Urinary bladder (tissue), 4 donors: ENCODE measurements around the gene GRAMD4. TPM values are rescaled to one million over a fixed set of nuclear protein-coding genes. Genes with fewer than 3 reads are reported as not detected.
"Not testable (repeated sequence)": the region's sequence is repeated elsewhere in the genome, so short reads cannot be mapped to it uniquely, and the experiment has no call there.

Source experiments
- DNase-seq: peaks from one replicate; pipeline ENCODE4 v3.0.0-alpha.2; 2015; ENCODE audit errors: extremely low spot score
- H3K27ac ChIP-seq: one replicate; pipeline ENCODE4 v1.5.1; 2013; ENCODE audit warnings: low read depth, mild to moderate bottlenecking, moderate library complexity
- H3K36me3 ChIP-seq: one replicate; pipeline ENCODE4 v1.6.1; 2013; ENCODE audit warnings: mild to moderate bottlenecking, moderate library complexity; ENCODE audit not compliant: insufficient read depth
- H3K4me1 ChIP-seq: one replicate; pipeline ENCODE4 v1.6.1; 2013; ENCODE audit warnings: mild to moderate bottlenecking, moderate library complexity; ENCODE audit not compliant: insufficient read depth
- H3K4me3 ChIP-seq: one replicate; pipeline ENCODE4 v1.5.1; 2013; ENCODE audit warnings: low read depth, low read length
- WGBS: extraction: QIAGEN DNeasy Blood & Tissue Kit; methylation state at CpG from one replicate; pipeline ENCODE4 v1.1.7; 2013; 5-methylcytosine and 5-hydroxymethylcytosine counted together
- polyA plus RNA-seq: library from polyadenylated mRNA; stranded (reverse); fragments of 200-250 nt; gene quantifications from one replicate; pipeline ENCODE4 v1.2.3, GENCODE V29; 2013
- total RNA-seq: library from RNA; depleted of rRNA; stranded (reverse); fragments of >200 nt; gene quantifications from one replicate; pipeline ENCODE4 v1.2.3, GENCODE V29; 2014
- donor health status: healthy with polysubstance abuse.
- donor health status: healthy.

GRAMD4 gene
- total and polyA plus RNA-seq, 2 donors: 10.9 to 13.1 TPM

DNA sequence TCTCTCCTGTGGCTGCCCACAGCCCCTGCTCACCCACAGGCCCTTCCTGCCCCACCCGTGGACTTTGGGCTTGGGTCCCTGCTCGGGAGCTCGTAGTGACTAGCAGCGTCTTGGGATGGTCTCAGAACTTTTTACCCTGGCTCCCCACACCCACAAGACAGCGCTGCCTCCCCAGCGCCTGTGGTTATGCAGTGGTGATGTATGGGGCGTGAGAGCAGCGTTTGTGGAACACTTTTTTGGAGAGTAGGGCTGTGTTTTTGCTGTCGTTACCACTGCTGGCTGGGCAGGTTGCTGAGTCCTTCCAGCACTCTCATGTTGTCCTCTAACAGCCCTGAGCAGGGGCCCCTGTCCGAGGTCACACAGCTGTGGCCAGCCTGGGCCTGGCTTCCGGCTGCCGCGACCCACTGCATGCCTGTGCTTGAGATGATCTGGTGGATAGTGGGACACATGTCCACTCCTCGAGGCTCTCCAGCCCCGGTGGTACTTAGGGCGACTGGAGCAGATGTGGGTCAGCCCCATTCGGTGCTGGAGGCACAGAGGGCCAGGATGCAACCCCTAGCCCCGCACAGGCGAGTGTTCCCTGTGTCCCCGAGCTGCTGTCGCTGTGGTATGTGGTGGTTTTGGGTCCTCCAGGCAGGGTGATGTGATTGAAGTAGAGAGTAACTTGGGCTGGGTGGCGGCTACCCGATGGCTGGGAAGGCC is 7.1 kb upstream of the GRAMD4 start:
- Histone ChIP-seq H3K4me1 (no peaks in the 10 kb centered on the region), H3K36me3 (no peaks in the 10 kb centered on the region), H3K27ac (no peak overlapping the region), H3K4me3 (no peak overlapping the region)
- 61% methylated on average over 23 of the region's 23 CpGs for WGBS
- no peak for DNase-seq

DNA sequence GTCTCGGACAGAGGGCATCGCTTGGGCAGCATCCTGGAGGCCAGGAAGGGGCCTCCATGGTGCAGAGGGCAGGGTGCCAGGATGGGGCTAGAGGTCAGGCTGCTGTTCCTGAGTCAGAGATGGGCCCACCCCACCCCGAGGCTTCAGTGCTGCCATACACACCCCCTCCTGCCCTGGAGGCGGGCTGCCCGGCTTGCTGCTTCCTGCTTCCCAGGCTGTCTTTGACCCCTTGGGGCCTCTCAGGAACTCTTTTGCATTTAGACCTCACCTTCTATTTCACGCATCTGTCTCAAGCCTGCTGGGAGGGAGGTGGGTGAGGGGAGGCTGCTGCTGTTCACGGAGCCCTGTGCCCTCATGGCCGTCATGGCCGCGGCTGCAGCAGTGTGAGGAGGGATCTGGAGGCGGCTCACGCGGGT is 6.6 kb upstream of the GRAMD4 start:
- Histone ChIP-seq H3K4me1 (no peaks in the 10 kb centered on the region), H3K36me3 (no peaks in the 10 kb centered on the region), H3K27ac (no peak overlapping the region), H3K4me3 (no peak overlapping the region)
- no peak for DNase-seq
- WGBS: 74% methylated on average over 13 of the region's 13 CpGs

DNA sequence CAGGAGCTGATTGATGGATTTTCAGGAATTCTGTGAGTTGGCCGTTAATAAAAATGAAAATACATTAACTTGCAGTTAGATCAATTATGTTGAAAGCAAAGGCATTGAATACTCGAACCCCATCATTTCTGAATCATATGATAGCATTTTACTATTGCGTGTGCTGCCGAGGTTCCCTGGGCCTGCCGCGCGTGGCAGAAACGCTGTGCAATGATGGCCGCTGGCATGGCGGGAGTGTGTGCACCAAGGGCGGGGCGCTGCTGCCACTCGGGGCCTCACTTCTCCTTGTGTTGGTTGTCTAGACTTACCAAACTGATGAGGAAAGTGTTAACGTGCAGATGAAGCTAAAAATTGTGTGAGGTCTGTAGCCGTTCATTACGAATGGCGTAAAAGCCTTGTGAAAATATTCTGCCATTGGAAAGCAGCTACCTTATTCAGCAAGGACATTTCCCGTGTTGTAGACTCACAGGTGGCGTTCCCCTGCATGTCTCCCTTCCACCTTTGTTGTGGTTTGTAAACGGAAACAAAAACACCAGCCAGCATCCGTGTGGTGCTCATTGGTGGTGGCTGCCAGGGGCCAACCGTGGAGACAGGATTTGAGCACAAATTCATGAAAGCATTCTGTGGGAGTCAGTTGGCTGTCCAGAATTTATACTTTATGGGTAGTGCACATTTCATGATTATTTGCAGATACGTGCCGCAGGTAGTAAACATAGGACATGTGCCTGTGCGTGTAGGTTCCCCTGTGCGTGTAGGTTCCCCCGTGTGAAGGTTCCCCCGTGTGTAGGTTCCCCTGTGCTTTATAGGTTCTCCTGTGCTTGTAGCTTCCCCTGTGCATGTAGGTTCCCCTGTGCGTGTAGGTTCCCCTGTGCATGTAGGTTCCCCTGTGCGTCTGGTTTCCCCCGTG is 5.9 kb upstream of the GRAMD4 start:
- Histone ChIP-seq H3K4me1 (no peaks in the 10 kb centered on the region), H3K27ac (no peak overlapping the region), H3K36me3 (no peaks in the 10 kb centered on the region), H3K4me3 (no peak overlapping the region)
- DNase-seq: no peak
- WGBS: 83% methylated on average over 31 of the region's 31 CpGs

DNA sequence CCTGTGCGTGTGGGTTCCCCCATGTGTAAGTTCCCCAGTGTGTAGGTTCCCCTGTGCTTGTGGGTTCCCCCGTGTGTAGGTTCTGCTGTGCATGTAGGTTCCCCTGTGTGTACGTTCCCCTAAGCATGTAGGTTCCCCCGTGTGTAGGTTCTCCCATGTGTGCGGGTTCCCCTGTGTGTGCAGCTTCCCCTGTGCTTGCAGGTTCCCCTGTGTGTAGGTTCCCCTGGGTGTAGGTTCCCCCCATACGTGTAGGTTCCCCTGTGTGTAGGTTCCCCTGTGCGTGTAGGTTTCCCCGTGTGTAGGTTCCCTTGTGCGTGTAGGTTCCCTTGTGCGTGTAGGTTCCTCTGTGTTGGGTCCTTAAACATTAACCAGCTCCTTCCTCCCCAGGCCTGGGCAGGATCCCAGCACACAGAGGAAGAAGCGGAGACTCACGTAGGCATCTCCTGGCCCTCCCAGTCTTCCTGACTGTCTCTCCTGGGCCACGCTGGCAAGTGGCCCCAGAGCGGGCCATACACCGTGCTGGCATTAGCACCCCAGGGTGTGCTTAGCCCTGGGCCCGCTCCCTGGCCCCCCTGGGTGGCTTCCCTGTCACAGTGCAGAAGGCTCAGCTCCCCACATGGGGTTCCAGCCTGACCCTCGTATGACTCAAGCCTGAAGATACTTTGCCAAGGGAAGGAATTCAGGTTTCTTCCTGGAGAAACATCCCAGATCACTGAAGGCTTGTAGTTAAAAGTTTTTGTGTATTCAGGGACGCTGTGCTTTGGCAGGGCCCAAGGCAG is 2.8 kb upstream of the GRAMD4 start:
- 86% methylated on average over 18 of the region's 18 CpGs for WGBS
- Histone ChIP-seq H3K27ac (no peak overlapping the region), H3K4me1 (no peaks in the 10 kb centered on the region), H3K4me3 (no peak overlapping the region), H3K36me3 (no peaks in the 10 kb centered on the region)
- no peak for DNase-seq

DNA sequence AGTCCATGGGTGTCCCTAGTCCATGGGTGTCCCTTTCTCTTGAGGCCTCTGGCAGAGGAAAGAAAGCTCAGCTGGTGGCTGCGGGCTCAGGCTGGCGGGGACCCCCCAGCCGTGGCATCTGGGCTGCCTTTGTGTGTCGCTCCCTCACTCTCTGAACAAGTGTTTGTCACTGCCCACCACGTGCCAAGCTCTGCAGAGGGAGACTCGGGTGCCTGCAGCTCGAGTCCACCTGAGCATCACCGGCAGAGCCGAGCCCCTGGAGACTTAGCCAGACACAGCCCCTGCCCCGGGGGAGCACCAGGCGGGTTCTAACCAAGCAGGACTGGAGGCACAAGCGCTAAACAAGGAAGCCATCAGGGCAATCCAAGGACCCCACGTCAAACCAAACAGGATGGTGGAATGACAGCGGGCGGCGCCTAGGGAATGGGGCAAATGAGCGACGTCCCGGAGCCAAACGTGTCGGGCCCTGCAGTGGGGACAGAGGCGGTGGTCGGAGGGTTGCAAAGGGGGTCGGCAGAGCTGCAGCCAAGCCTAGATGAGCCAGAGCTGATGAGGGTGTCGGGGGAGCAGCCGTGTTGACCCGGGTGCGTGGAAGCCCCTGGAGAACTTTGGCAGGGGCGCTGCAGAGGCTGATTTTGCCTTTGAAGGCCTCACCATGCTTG is 2.1 kb upstream of the GRAMD4 start:
- Histone ChIP-seq H3K4me1 (no peaks in the 10 kb centered on the region), H3K4me3 (no peak overlapping the region), H3K36me3 (no peaks in the 10 kb centered on the region), H3K27ac (no peak overlapping the region)
- no peak for DNase-seq
- 91% methylated on average over 29 of the region's 29 CpGs for WGBS

DNA sequence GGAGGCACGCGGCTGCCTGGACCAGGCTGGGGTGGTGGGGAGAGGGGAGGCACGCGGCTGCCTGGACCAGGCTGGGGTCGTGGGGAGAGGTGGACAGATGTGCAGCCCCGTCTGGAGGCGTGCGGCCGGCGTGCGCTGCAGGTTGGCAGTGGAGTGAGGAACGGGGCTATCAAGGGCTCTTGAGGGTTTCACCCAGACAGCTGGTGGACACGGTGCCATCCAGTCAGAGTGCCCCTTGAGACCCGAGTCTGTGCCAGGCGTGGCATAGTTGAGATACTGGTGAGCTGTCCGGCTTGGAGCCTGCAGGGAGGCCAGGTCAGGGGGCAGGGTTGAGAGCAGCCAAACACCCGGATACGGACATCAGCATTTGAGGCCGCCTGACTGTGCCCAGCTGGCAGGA is 1.5 kb upstream of the GRAMD4 start:
- DNase-seq: no peak
- H3K27ac ChIP-seq: no peak overlapping the region
- WGBS: 91% methylated on average over 19 of the region's 19 CpGs

DNA sequence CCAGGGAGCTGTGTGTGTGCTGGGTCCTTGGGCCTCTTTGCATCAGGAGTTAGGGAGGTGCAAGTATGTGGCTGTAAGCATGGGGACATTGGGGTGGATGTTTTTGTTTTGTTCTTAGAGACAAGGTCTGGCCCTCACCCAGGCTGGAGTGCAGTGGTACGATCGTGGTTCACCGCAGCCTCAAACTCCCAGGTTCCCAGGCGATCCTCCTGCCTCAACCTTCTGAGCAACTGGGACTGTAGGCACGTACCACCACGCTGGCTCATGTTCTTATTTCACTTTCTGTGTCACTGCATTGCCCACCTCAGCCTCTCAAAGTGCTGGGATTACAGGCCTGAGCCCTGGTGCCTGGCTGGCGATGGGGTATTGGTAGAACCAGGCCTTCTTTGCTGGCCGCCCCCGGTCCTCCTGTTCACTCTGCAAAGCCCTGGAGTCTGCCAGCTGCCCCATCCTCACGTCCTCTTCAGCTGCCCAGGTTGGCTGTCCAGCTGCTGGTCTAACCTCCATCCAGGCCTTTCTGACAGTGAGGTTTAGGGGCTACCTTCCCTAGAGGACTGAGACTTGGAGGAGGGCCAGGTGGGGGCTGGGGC is 851 bp upstream of the GRAMD4 start:
- 75% methylated on average over 10 of the region's 10 CpGs for WGBS

More for the DNA sequence above, 1.5 kb upstream of the GRAMD4 start:
- Histone ChIP-seq H3K4me3 (no peak overlapping the region), H3K4me1 (no peaks in the 10 kb centered on the region), H3K36me3 (no peaks in the 10 kb centered on the region)

DNA sequence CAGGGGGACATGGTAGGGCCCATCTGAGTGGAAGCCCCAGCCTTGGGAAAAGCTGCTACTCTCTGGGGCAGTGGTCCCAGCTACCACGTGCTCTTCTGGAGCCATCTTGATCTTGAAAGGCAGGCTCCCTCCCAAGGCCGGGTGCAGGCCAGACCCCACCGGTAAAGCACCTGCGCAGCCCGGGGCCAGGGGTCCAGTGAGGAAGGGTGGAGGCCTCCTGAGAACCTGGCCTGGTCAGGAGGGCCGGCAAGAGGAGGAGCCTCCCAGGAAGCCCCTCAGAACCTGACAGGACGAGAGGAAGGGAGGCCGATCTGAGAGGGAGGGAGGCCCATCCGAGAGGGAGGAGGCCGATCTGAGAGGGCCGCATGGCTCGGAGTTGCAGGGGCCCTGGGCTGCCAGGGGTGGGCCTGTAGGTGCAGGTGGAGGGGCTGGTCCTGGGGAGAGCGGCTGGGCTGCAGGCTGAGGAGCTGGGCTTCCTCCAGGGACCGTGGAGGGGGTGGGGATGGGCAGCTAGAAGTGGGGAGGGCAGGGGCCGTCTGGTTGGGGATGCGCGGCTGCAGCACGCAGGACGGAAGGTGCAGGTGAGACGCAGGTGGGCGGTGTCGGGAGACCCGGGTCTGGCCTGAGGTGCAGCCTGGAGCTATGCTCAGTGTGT is 529 bp downstream of the GRAMD4 start:
- DNase-seq: no peak
- Histone ChIP-seq H3K27ac (no peak overlapping the region), H3K36me3 (no peaks in the 10 kb centered on the region)

More for the DNA sequence above, 851 bp upstream of the GRAMD4 start:
- Histone ChIP-seq H3K4me1 (no peaks in the 10 kb centered on the region), H3K4me3 (no peak overlapping the region), H3K36me3 (no peaks in the 10 kb centered on the region), H3K27ac (peak overlapping the region; percentile 64)
- no peak for DNase-seq

DNA sequence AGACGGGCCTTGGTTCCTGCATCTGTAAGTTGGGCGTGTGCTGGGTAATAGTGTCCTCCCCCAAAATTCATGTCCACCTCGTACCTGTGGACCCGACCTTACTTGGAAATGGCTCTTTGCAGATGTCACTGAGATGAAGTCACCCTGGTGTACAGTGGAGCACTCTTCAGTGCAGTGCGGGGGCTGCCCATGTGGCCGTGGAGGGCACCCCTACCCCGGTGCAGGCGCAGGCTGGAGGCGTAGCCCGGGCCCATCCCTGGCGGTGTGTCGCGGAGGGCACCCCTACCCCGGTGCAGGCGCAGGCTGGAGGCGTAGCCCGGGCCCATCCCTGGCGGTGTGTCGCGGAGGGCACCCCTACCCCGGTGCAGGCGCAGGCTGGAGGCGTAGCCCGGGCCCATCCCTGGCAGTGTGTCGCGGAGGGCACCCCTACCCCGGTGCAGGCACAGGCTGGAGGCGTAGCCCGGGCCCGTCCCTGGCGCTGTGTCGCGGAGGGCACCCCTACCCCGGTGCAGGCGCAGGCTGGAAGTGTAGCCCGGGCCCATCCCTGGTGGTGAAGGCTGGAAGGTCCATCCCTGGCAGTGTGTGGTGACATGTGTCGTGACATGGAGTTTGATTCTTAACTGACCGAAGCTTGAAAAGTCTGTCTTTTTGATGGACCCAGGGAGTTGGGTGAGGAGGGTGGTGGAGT is 1.2 kb downstream of the GRAMD4 start:
- WGBS: 96% methylated on average over 26 of the region's 38 CpGs
- not testable (repeated sequence) for DNase-seq, H3K4me1 ChIP-seq, H3K4me3 ChIP-seq, H3K36me3 ChIP-seq, H3K27ac ChIP-seq

More for the DNA sequence above, 529 bp downstream of the GRAMD4 start:
- no peak overlapping the region for H3K4me3 ChIP-seq
- no peaks in the 10 kb centered on the region for H3K4me1 ChIP-seq
- WGBS: 94% methylated on average over 23 of the region's 23 CpGs

DNA sequence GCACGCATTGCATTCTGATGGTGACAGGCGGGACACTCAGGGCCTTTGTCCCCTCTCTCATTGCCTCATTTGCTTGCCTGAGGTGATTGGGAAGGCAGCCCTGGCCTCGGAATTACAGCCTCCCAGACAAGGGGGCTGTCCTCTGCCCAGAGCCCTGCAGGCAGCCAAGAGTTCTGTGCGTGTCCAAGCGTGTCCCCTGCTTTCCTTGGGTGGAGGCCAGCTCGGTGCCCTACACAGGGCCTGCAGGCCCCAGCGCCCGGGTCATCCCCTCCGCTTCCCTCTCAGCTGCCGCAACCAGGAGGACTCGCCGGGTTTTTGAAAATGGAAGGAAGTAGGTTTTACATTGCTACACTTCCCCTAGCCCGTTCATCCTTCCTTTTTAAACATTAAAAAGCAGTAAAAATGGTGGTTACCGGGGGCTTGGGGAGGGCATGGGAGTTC is 1.9 kb downstream of the GRAMD4 start:
- 72% methylated on average over 14 of the region's 14 CpGs for WGBS
- DNase-seq: no peak

DNA sequence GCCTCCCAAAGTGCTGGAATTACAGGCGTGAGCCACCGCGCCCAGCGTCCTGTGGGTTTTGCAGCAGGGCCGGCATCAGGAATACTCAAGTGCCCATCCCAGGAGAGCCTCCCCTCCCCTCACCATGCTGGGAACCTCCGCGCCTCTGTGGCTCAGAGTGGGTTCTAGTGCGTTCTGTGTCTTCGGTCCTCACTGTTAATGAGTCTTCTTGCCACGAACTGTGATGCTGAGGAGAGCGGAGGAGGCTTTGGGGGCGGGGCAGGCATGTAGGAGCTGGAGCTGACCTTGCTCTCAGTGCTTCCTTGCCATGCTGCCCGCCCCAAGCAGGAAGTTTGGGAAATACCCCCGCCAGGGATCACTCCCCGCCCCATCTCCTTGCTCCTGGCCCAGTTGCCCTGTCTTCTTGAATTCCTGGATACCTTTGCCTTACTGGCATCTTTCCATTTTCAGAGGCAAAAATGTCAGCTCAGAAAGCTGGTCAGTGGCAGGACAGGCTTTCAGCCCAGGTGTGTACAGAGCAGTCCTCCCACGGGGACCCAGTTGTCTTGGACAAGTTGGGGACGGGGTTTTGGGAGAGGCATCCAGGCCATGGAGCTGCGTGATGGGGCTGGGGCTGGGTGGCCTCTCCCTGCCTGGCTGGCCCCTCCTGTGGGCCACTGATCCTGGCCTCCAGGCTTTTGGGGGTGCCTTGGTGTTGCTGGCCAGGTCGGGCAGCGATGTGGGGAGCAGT is 5.1 kb downstream of the GRAMD4 start:
- 93% methylated on average over 20 of the region's 20 CpGs for WGBS
- H3K4me3 ChIP-seq: no peak overlapping the region
- H3K36me3 ChIP-seq: no peaks in the 10 kb centered on the region
- no peaks in the 10 kb centered on the region for H3K4me1 ChIP-seq
- no peak overlapping the region for H3K27ac ChIP-seq
- DNase-seq: no peak

More for the DNA sequence above, 1.9 kb downstream of the GRAMD4 start:
- no peaks in the 10 kb centered on the region for H3K4me1 ChIP-seq
- H3K36me3 ChIP-seq: no peaks in the 10 kb centered on the region
- no peak overlapping the region for H3K4me3 ChIP-seq
- H3K27ac ChIP-seq: no peak overlapping the region
